GM12891 (cell line): ENCODE data around the gene TMEM38A.
"Not testable (repeated sequence)": the region's sequence is repeated elsewhere in the genome, so short reads cannot be mapped to it uniquely, and the experiment has no call there.

Experiments used
- DNase-seq: peaks from one replicate; pipeline ENCODE4 v3.0.0; 2011; ENCODE audit warnings: low spot score; ENCODE audit not compliant: insufficient read length
- FAIRE-seq: peaks from 2 replicates; lab custom pipeline; 2011; peaks lifted over from hg19 to GRCh38; lab: Jason Lieb, UNC
- PAX5 ChIP-seq: IDR thresholded peaks from 2 replicates; pipeline ENCODE4 v1.6.1; 2011; ENCODE audit warnings: low read length, moderate library complexity, mild to moderate bottlenecking; ENCODE audit not compliant: insufficient read depth, severe bottlenecking
- POLR2A ChIP-seq: IDR thresholded peaks from 2 replicates; pipeline ENCODE4 v1.6.1; 2011; ENCODE audit warnings: low read depth, low read length, control low read depth
- POLR2AphosphoS5 ChIP-seq: IDR thresholded peaks from 2 replicates; pipeline ENCODE4 v1.6.1; 2011; ENCODE audit warnings: low read depth, low read length, control low read depth
- POU2F2 ChIP-seq: IDR thresholded peaks from 2 replicates; pipeline ENCODE4 v1.6.1; 2011; ENCODE audit warnings: low read depth, mild to moderate bottlenecking, control low read depth, low read length, moderate library complexity
- SPI1 ChIP-seq: IDR thresholded peaks from 2 replicates; pipeline ENCODE4 v1.6.1; 2011; ENCODE audit warnings: low read depth, low read length, control low read depth
- TAF1 ChIP-seq: IDR thresholded peaks from 2 replicates; pipeline ENCODE4 v1.6.1; 2011; ENCODE audit warnings: low read depth, low read length, control low read depth

Gene TMEM38A

GRCh38 chr19:16671652-16672274 lies 10.8 kb downstream of the TMEM38A start:
- FAIRE-seq (no peak), DNase-seq (no peak)
- TF ChIP-seq POLR2A (no peak), PAX5 (no peak)

DNA sequence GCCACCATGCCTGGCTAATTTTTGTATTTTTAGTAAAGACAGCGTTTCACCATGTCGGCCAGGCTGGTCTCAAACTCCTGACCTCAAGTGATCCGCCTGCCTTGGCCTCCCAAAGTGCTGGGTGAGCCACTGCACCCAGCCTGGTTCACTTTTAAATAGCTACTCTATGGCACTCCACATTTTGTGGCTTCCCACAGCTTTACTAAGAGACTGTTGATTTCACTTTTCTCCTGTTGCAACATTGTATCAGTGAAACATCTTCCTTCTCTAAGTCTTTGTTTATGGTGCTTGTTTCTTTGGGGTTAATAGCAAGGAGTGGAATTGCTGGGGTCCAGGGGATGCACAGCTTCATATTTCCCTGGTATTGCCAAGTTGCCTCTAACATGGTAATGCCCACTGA lies 12.3 kb downstream of the TMEM38A start:
- DNase-seq (no peak), FAIRE-seq (no peak)
- TF ChIP-seq TAF1, result no peak
- no peak for TF ChIP-seq POLR2A
- no peak for TF ChIP-seq PAX5
- no peak for TF ChIP-seq POU2F2
- TF ChIP-seq POLR2AphosphoS5, result no peak
- TF ChIP-seq SPI1, result no peak

GRCh38 chr19:16673839-16674238 lies 12.9 kb downstream of the TMEM38A start:
- DNase-seq, result not testable (repeated sequence)

DNA sequence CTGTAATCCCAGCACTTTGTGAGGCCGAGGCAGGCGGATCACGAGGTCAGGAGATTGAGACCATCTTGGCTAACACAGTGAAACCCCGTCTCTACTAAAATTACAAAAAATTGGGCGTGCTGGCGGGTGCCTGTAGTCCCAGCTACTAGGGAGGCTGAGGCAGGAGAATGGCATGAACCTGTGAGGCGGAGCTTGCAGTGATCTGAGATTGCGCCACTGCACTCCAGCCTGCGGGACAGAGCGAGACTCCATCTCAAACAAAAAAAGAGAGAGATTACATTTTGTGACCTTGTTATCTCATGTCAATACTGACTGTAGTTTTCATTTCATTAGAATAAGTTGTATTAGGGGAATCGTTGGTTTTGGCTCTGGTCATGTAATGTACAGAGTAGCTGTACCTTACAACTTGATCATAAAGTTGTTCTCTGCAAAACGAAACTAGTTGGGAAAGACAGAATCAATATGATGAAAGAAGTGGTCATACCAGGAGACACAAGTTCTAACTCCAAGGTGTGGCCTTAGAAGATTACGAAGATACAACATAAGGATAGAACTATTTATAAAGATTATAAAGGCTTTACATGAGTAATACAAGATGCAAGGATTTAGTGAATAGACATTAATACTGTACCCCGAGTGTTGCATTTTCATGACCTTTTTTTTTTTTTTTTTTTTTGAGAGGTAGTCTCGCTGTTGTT lies 15.3 kb downstream of the TMEM38A start:
- DNase-seq (no peak), FAIRE-seq (no peak)
- no peak for TF ChIP-seq TAF1
- TF ChIP-seq PAX5, result no peak
- TF ChIP-seq SPI1, result no peak
- no peak for TF ChIP-seq POLR2A
- TF ChIP-seq POU2F2, result no peak
- no peak for TF ChIP-seq POLR2AphosphoS5

More at GRCh38 chr19:16673839-16674238, 12.9 kb downstream of the TMEM38A start:
- FAIRE-seq, result not testable (repeated sequence)

DNA sequence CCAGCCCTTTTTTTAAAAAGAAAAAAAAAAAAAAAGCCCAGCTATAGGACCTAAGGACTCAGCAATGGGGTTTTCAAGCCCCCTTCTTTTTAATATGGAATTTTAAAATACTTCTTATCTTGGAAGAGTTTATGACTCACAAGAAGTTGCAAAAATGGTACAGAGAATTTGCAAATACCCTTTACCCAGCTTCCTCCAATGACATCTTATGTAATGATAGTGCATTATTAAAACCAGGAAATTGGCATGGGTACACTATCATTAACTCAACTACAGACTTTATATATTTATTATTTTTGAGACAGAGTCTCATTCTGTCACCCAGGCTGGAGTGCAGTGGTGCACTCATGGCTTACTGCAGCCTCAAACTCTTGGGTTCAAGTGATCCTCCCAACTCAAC lies 16.1 kb downstream of the TMEM38A start:
- TF ChIP-seq POU2F2, result no peak
- TF ChIP-seq POLR2AphosphoS5, result no peak
- no peak for TF ChIP-seq TAF1
- no peak for TF ChIP-seq SPI1
- TF ChIP-seq PAX5, result no peak
- TF ChIP-seq POLR2A, result no peak
- FAIRE-seq, result no peak

DNA sequence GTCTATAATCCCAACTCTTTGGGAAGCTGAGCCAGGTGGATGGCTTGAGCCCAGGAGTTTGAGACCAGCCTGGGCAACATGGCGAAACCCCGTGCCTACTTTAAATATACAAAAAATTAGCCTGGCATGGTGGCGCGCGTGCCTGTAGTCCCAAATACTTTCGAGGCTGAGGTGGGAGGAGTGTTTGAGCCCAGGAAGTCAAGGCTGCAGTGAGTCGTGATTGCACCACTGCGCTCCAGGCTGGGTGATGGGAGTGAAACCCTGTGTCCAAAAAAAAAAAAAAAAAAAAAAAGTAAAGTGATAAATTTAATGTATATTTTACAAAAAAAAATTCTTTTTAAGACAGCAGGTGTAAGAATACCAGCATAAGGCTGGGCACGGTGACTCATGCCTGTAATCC lies 17.6 kb downstream of the TMEM38A start:
- DNase-seq, result no peak
- TF ChIP-seq PAX5 (no peak), SPI1 (no peak), POU2F2 (no peak)
- no peak for FAIRE-seq

More for the DNA sequence above, 16.1 kb downstream of the TMEM38A start:
- DNase-seq, result no peak

DNA sequence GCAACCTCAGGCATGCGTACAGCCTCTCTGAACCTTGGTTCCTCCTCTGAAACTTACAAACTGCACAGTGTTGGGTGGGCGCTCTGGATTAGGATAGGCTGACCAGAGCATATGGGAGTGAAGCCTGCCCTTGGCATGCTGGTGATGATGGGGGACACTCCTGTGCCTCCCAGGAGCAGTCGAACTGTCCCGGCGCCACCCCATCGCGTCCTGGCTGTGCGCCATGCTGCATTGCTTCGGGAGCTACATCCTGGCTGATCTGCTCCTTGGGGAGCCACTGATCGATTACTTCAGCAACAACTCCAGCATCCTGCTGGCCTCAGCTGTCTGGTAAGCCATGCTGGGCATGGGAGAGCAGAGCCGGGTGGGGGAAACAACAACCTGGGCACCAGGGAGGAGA lies 18.9 kb downstream of the TMEM38A start:
- no peak for TF ChIP-seq POU2F2
- TF ChIP-seq TAF1, result no peak
- no peak for TF ChIP-seq PAX5
- TF ChIP-seq POLR2AphosphoS5, result no peak
- TF ChIP-seq POLR2A, result no peak
- TF ChIP-seq SPI1, result no peak
- no peak for DNase-seq
- FAIRE-seq, result no peak

DNA sequence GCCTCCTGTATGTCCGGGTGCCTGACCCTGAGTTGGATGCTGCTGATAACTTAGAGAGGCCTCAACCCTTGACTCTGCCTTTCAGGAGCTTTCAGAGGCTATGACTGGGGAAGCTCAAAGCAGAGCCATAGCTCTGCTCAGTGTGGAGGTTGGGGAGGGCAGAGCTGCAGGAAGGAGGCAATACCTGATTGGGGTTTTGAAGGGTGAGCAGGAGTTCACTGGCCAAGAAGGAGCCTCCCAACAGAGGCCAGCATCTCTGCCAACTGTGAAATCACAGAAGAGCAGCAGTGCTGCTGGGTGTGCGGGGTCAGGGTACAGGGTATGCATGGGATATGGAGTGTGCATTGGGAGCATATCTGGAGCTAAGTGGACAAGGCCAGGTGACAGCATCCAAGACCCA lies 21.6 kb downstream of the TMEM38A start:
- no peak for TF ChIP-seq POLR2A
- no peak for TF ChIP-seq POU2F2
- no peak for TF ChIP-seq TAF1
- FAIRE-seq, result no peak
- DNase-seq, result no peak

DNA sequence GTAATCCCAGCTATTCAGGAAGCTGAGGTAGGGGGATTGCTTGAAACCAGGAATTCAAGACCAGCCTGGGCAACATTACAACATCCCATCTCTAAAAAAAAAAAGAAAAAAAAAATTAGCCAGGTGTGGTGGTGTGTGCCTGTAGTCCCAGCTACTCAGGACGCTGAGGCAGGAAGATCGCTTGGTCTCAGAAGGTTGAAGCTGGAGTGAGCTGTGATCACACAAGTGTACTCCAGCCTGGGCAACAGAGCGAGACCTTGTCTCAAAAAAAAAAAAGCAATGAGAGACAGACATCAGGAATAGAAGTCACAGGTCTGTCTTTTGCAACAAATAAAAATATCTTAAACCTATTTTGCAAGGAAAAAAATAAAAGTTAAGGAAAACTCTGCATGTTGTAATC lies 23.3 kb downstream of the TMEM38A start:
- FAIRE-seq (no peak), DNase-seq (no peak)
- TF ChIP-seq POU2F2 (no peak), POLR2A (no peak), SPI1 (no peak), PAX5 (no peak)

DNA sequence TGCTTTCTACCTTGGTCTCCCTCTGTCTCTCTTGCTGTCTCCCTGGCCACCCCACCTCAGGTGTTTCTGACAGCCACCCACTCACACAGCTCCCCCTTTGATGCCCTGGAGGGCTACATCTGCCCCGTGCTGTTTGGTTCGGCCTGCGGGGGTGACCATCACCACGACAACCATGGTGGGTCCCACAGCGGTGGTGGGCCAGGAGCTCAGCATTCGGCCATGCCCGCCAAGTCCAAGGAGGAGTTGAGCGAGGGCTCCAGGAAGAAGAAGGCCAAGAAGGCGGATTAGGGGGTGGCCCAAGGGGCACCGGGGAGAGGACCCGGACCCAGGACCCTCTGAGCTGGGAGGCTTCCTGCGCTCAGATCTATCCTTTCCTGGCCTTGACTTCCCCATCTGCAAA lies 27.1 kb downstream of the TMEM38A start:
- TF ChIP-seq POLR2A (no peak), TAF1 (no peak), POU2F2 (no peak), SPI1 (no peak), PAX5 (no peak), POLR2AphosphoS5 (no peak)
- DNase-seq (no peak), FAIRE-seq (no peak)
